AG04450 (cell line): ENCODE data around the gene SEMA3G. TPM values are rescaled to one million over a fixed set of nuclear protein-coding genes. Genes with fewer than 3 reads are reported as not detected.

Experiments
- CTCF ChIA-PET: fragments of 300-600, 350-600 bp; formaldehyde crosslinking; extraction: SDS; loops from one replicate; lab custom pipeline; 2022; ENCODE audit warnings: antibody characterized with exemption, inconsistent platforms; lab: Charles Lee
- POLR2A ChIA-PET: fragments of 350-600 bp; formaldehyde crosslinking; extraction: SDS; loops from one replicate; lab custom pipeline; 2021; ENCODE audit warnings: antibody characterized with exemption, inconsistent platforms; lab: Yijun Ruan, JAX
- DNase-seq: peaks from one replicate; pipeline ENCODE4 v3.0.0-alpha.2; 2011; ENCODE audit warnings: low read depth, low spot score
- H3K27ac ChIP-seq: one replicate; pipeline ENCODE4 v1.5.1; 2012; ENCODE audit warnings: low read depth, low read length, control low read depth
- H3K27me3 ChIP-seq: one replicate; pipeline ENCODE4 v1.6.0; 2012; ENCODE audit warnings: low read length; ENCODE audit not compliant: control insufficient read depth, insufficient read depth
- H3K4me3 ChIP-seq: 2 replicates; pipeline ENCODE4 v1.5.1; 2011; ENCODE audit warnings: mild to moderate bottlenecking, low read depth, low read length, control low read depth
- H3K9me3 ChIP-seq: 2 replicates; pipeline ENCODE4 v1.5.1; 2012; ENCODE audit warnings: low read length; ENCODE audit not compliant: control insufficient read depth, insufficient read depth
- CTCF ChIP-seq: IDR thresholded peaks from 2 replicates; pipeline ENCODE4 v1.5.1; 2011; ENCODE audit warnings: low read depth, low read length, control low read depth, inconsistent platforms
- polyA plus RNA-seq: library from polyadenylated mRNA; depleted of rRNA; stranded (reverse); fragments of >200 nt; gene quantifications from 2 replicates; pipeline ENCODE4 v1.2.3, GENCODE V29; 2011; rRNA removed

The SEMA3G gene
- polyA plus RNA-seq, 1 experiment = not detected

- no peak for DNase-seq
- Histone ChIP-seq H3K9me3 (no peaks in the 10 kb centered on the region; the same call in 1 of the 2 replicates), H3K4me3 (no peak overlapping the region), H3K27me3 (no peaks in the 10 kb centered on the region), H3K27ac (no peak overlapping the region)
- ChIA-PET CTCF (interaction anchor here (0.6 to 2.7 kb wide), 7 partner anchors 15 to 164 kb away, joined by 3 to 15 read pairs (median 5); no protein-coding TSS in a partner anchor), POLR2A (no interaction called here)
- TF ChIP-seq CTCF = no peak
Observed at GRCh38 chr3:52384019-52384761, 60.7 kb downstream of the SEMA3G start.

DNA sequence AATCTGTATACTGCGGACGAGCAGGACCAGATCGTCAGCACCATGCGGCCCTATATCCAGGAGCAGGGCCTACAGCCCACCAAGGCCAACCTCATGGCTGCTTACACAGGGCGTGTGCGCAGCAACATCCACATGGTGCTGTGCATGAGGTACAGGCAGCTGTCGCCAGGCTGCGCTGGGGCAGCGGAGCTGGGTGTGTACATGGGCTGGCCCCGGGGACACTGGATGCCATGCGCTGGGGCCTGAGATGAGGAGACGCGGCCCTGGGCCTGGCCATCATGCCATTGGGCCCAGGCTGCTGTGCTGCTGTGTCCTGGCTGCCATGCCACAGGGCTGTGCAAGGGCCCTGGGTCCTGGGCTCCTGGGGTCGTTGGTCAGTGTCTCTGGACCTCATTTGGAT lies 61.5 kb downstream of the SEMA3G start:
- no peak overlapping the region for H3K27ac ChIP-seq
- POLR2A ChIA-PET = no interaction called here
- H3K27me3 ChIP-seq = peaks cover 3% of the 10 kb centered on the region
- DNase-seq = no peak
- no peak for TF ChIP-seq CTCF
- no peak overlapping the region for H3K4me3 ChIP-seq
- no peaks in the 10 kb centered on the region; the same call in 1 of the 2 replicates for H3K9me3 ChIP-seq
- CTCF ChIA-PET = interaction anchor here (0.6 to 2.7 kb wide), 3 partner anchors 33 to 163 kb away, joined by 5 to 15 read pairs (median 8); no protein-coding TSS in a partner anchor

Other genes starting within 250 kb of the SEMA3G start
- gene ALAS1, start 246.9 kb downstream of the SEMA3G start, polyA plus RNA-seq = 61.4 and 61.7 TPM in 2 replicates
- 0.02 and 0.05 TPM in 2 replicates for gene TLR9, start 219.5 kb downstream of the SEMA3G start, polyA plus RNA-seq
- gene TWF2, start 205.9 kb downstream of the SEMA3G start, polyA plus RNA-seq = 96.6 and 128 TPM in 2 replicates
- 29.2 and 34.4 TPM in 2 replicates for gene PPM1M, start 199.3 kb downstream of the SEMA3G start, polyA plus RNA-seq
- gene WDR82, start 166.5 kb downstream of the SEMA3G start, polyA plus RNA-seq = 69.2 and 77.6 TPM in 2 replicates
- 4.0 and 5.5 TPM in 2 replicates for gene GLYCTK, start 157.3 kb downstream of the SEMA3G start, polyA plus RNA-seq
- gene DNAH1, start 128.8 kb downstream of the SEMA3G start, polyA plus RNA-seq = 1.4 and 1.9 TPM in 2 replicates
- gene BAP1, start 35.1 kb downstream of the SEMA3G start, polyA plus RNA-seq = 44.1 and 48.7 TPM in 2 replicates
- 1.8 and 2.6 TPM in 2 replicates for gene PHF7, start 34.4 kb downstream of the SEMA3G start, polyA plus RNA-seq
- 1.7 and 1.9 TPM in 2 replicates for gene TNNC1, start 8.9 kb upstream of the SEMA3G start, polyA plus RNA-seq
- gene NISCH, start 10.5 kb upstream of the SEMA3G start, polyA plus RNA-seq = 71.0 and 73.0 TPM in 2 replicates
- 0.02 TPM in 1 of 2 replicates, not detected in the other for gene STAB1, start 50.2 kb upstream of the SEMA3G start, polyA plus RNA-seq
- gene NT5DC2, start 88.8 kb upstream of the SEMA3G start, polyA plus RNA-seq = 97.9 and 154 TPM in 2 replicates
- 8.7 and 9.5 TPM in 2 replicates for gene UQCC5, start 91.5 kb upstream of the SEMA3G start, polyA plus RNA-seq
- 31.3 and 40.6 TPM in 2 replicates for gene PBRM1, start 240.8 kb upstream of the SEMA3G start, polyA plus RNA-seq
- gene GNL3, start 240.9 kb upstream of the SEMA3G start, polyA plus RNA-seq = 71.6 and 81.7 TPM in 2 replicates